Testis (tissue), 3 donors: ENCODE results near the gene PAX8. TPM values are rescaled to one million over a fixed set of nuclear protein-coding genes. Genes with fewer than 3 reads are reported as not detected.

Source experiments
- DNase-seq: peaks from one replicate; pipeline ENCODE4 v3.0.0-alpha.2; 2019
- H3K27ac ChIP-seq, 2 donors: fragments of 200-600 bp; sonication (generic); one replicate each; pipeline ENCODE4 v1.5.1; 2019
- H3K27me3 ChIP-seq: fragments of 200-600 bp; sonication (generic); one replicate; pipeline ENCODE4 v1.5.1; 2019
- H3K36me3 ChIP-seq: fragments of 200-600 bp; sonication (generic); one replicate; pipeline ENCODE4 v1.5.1; 2017; ENCODE audit warnings: low read depth; ENCODE audit errors: missing control alignments
- H3K4me1 ChIP-seq: fragments of 200-600 bp; sonication (generic); one replicate; pipeline ENCODE4 v1.5.1; 2019
- H3K4me3 ChIP-seq, 2 donors: fragments of 200-600 bp; sonication (generic); one replicate each; pipeline ENCODE4 v1.5.1; 2017 to 2019
- H3K9me3 ChIP-seq: fragments of 200-600 bp; sonication (generic); one replicate; pipeline ENCODE4 v1.5.1; 2017
- CTCF ChIP-seq, 3 experiments: fragments of 450-650 bp in 2 of 3; fragments of 200-600 bp in 1 of 3; sonication (generic) in 1 of 3; IDR thresholded peaks; one replicate each; pipeline ENCODE4 v1.5.1; 2016 to 2019; ENCODE audit warnings: antibody characterized with exemption in 3 of 3, mild to moderate bottlenecking in 2 of 3, moderate library complexity in 1 of 3
- POLR2A ChIP-seq: fragments of 450-650 bp; IDR thresholded peaks from one replicate; pipeline ENCODE4 v1.6.1; 2017; ENCODE audit warnings: antibody characterized with exemption, mild to moderate bottlenecking, moderate library complexity
- WGBS, 2 donors: methylation state at CpG; one replicate each; pipeline ENCODE4 v1.1.5; 2018; 5-methylcytosine and 5-hydroxymethylcytosine counted together
- intact Hi-C: fragments of 100-400 bp; cut with DNase I; formaldehyde crosslinking; loops from one replicate; pipeline ENCODE4 v1.15.1; 2023; ENCODE audit warnings: low total_unique reads
- polyA plus RNA-seq: library from polyadenylated mRNA; stranded (reverse); fragments of 350-450 nt; fragmentation: Illumina TruSeq; extraction: RNeasy Lipid Tissue Mini Kit (QIAGEN cat#74804); gene quantifications from one replicate; pipeline ENCODE4 v1.2.3, GENCODE V29; 2014; ENCODE audit warnings: low read depth, low replicate concordance; ENCODE audit not compliant: insufficient read depth
- total RNA-seq, 2 donors: library from RNA; depleted of rRNA; stranded (reverse); fragments of >200 nt; gene quantifications; one replicate each; pipeline ENCODE4 v1.2.3, GENCODE V29; 2016

Gene PAX8
- total and polyA plus RNA-seq, 3 donors from 2014 or later = 4.7 to 22.3 (median 5.4) TPM

GRCh38 chr2:113178069-113178746 lies 100.5 kb downstream of the PAX8 start:
- no peak overlapping the region for H3K27ac ChIP-seq
- intact Hi-C loops = no loop called here
- no peak overlapping the region for H3K4me3 ChIP-seq
- no peak for DNase-seq
- TF ChIP-seq POLR2A (no peak), CTCF (IDR thresholded peaks at IDR 0.05) (no peak)
- 94% methylated on average over 11 of the region's 11 CpGs for WGBS, 2 donors
- H3K9me3 ChIP-seq = no peaks in the 10 kb centered on the region
- peaks cover 19% of the 10 kb centered on the region for H3K4me1 ChIP-seq
- H3K27me3 ChIP-seq = no peaks in the 10 kb centered on the region
- no peaks in the 10 kb centered on the region for H3K36me3 ChIP-seq

GRCh38 chr2:113176696-113177355 lies 101.9 kb downstream of the PAX8 start:
- Histone ChIP-seq H3K9me3 (no peaks in the 10 kb centered on the region), H3K27me3 (no peaks in the 10 kb centered on the region), H3K36me3 (no peaks in the 10 kb centered on the region), H3K27ac (no peak overlapping the region), H3K4me3 (no peak overlapping the region), H3K4me1 (peaks cover 17% of the 10 kb centered on the region)
- no peak for DNase-seq
- no peak for TF ChIP-seq CTCF (IDR thresholded peaks at IDR 0.05)
- TF ChIP-seq POLR2A = no peak
- WGBS, 2 donors = 89 to 96% methylated on average over 7 of the region's 7 CpGs
- intact Hi-C loops = no loop called here

DNA sequence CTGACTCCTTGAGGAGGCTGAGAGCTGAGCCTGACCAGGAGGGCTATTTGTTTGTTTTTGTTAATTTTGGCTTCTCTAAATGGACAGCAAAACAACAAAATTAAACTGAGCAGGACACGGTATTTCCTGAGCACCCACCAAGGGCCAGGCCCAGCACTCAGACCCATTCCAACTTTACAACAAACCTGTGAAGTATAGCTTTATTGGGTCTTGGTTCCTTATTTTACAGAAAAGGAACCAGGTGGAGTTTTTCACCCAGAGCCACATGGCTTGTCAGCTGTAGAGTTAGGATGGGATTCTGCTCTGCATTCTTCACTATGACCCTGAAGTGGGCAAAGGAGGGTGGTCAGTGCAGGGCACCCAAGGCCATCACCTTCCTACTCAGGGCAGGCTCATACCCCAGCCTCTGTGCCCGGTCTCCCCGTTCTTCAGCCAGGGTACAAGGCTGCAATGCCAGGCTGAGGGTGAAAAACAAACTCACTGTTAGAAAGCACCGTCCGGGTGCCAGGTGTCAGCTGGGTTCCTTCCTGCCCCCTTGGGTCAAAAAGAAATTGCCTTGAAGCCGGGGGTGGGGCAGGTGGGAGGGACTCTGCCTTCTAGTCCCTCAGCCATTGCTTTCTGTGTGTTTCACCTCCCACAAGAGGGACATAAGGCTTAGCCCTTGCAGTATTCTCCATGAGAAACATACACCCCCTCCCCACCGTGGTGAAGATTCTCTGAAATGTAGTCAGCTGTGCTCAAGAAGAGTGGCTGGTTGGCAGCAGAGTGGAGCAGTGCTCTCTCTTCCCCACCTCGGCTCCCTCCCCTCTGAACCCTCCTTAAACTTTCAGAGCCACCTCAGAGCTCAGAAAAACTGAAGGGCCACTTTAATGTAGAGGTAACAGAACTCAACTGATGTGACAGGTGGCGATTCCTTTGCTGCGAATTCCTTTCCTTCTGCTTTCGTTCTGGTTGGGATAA lies 102.7 kb downstream of the PAX8 start:
- Histone ChIP-seq H3K27me3 (no peaks in the 10 kb centered on the region), H3K4me1 (peaks cover 9% of the 10 kb centered on the region), H3K4me3 (no peak overlapping the region), H3K9me3 (no peaks in the 10 kb centered on the region), H3K36me3 (no peaks in the 10 kb centered on the region), H3K27ac (no peak overlapping the region)
- 70 to 72% methylated on average over 10 to 11 of the region's 11 CpGs for WGBS, 2 donors
- TF ChIP-seq POLR2A (no peak), CTCF (IDR thresholded peaks at IDR 0.05) (no peak)
- DNase-seq = no peak
- intact Hi-C loops = no loop called here

DNA sequence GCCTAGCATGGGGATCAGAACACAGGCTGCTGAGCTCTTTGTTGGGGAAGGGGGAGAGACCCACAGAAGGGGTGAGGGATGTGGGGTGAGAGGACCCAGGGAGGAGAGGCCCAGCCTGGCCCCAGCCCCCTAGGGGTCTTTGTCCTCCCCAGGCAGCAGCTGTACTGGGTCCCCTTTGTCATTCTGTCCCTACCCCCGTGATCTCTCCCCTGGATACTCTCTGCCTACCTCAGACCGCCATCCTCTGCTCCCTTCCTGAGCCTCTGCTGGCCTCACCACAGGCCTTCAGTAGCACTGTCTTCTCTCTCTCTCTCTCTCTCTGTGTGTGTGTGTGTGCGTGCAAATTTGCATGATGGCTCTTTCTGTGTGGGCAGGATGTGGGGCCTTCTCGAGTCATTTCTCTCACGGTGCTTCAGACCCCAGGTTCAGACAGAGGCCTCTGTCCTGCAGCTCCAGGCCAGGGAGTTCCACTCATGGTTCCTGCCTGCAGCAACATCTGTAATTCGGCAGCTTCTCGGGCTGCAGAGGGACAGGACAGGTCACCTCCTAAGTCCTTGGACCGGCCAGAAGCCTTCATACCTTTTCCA lies 103.6 kb downstream of the PAX8 start:
- WGBS, 2 donors = 70 to 75% methylated on average over 8 of the region's 8 CpGs
- no peak overlapping the region for H3K27ac ChIP-seq
- TF ChIP-seq CTCF (IDR thresholded peaks at IDR 0.05) = no peak
- no peak for TF ChIP-seq POLR2A

More for the DNA sequence above, 103.6 kb downstream of the PAX8 start:
- Histone ChIP-seq H3K4me1 (peaks cover under 1% of the 10 kb centered on the region), H3K9me3 (no peaks in the 10 kb centered on the region), H3K4me3 (no peak overlapping the region), H3K27me3 (no peaks in the 10 kb centered on the region), H3K36me3 (no peaks in the 10 kb centered on the region)
- intact Hi-C loops = no loop called here
- no peak for DNase-seq
